K562 (cell line): ENCODE data around the gene ARHGAP15. TPM values are rescaled to one million over a fixed set of nuclear protein-coding genes. Genes with fewer than 3 reads are reported as not detected.

Source experiments
- ATAC-seq: fragments of 200-7000 bp; cut with Tn5 transposase; 3 replicates; pipeline ENCODE4 v1.9.1; 2020; ENCODE audit warnings: moderate library complexity
- BruUV-seq: library from RNA; stranded (reverse); fragments of 400-500 nt; replicated peaks from 2 replicates; lab custom pipeline; 2021; lab: Mats Ljungman, UMichigan
- CTCF ChIA-PET: fragments of 300-600 bp; formaldehyde crosslinking; extraction: SDS; loops from one replicate; lab custom pipeline; 2021; ENCODE audit warnings: low intra/inter-chr PET ratio; lab: Yijun Ruan, JAX
- POLR2A ChIA-PET: fragments of 300-600, 350-650 bp; sonication (Branson Sonifier 250); formaldehyde crosslinking; extraction: SDS; loops from one replicate; lab custom pipeline; 2021; ENCODE audit warnings: antibody characterized with exemption, inconsistent platforms; lab: Yijun Ruan, JAX
- DNase-seq, 4 experiments: peaks; one replicate each; pipeline versions ENCODE4 v3.0.0 to v3.0.0-alpha.2; 2011 to 2018; ENCODE audit warnings: low spot score in 3 of 4, mixed read lengths in 3 of 4; ENCODE audit errors: extremely low read depth in 1 of 4
- FAIRE-seq: peaks from 2 replicates; lab custom pipeline; 2011; peaks lifted over from hg19 to GRCh38; lab: Jason Lieb, UNC
- H2AFZ ChIP-seq: 2 replicates; pipeline ENCODE4 v1.6.0; 2011; ENCODE audit warnings: low read depth, low read length, control low read depth, inconsistent platforms
- H3K27ac ChIP-seq: fragments of 200-600 bp; 3 replicates; pipeline ENCODE4 v1.8.0; 2011; ENCODE audit warnings: low read depth, mild to moderate bottlenecking, control low read depth, inconsistent platforms, low read length, moderate library complexity, mixed read lengths; ENCODE audit errors: extremely low read depth
- H3K27me3 ChIP-seq, 2 experiments: fragments of 300-600 bp in 1 of 2; 2 replicates in 1 of 2; 3 replicates in 1 of 2; pipeline versions ENCODE4 v1.6.0 to v1.8.0; 2011; ENCODE audit warnings: inconsistent platforms in 2 of 2, low read length in 2 of 2, mild to moderate bottlenecking in 1 of 2, mixed read lengths in 1 of 2, moderate library complexity in 1 of 2; ENCODE audit not compliant: control insufficient read depth in 2 of 2, insufficient read depth in 2 of 2
- H3K36me3 ChIP-seq: fragments of 300-600 bp; 3 replicates; pipeline ENCODE4 v1.8.0; 2011; ENCODE audit warnings: mild to moderate bottlenecking, low read length, inconsistent platforms; ENCODE audit not compliant: control insufficient read depth, insufficient read depth
- H3K4me1 ChIP-seq, 2 experiments: fragments of 200-600 bp in 1 of 2; replicated peaks in 1 of 2; 2 replicates in 1 of 2; 3 replicates in 1 of 2; pipeline versions ENCODE4 v1.5.1 to v1.8.0; 2011; ENCODE audit warnings: inconsistent platforms in 2 of 2, low read length in 2 of 2, mild to moderate bottlenecking in 1 of 2, mixed read lengths in 1 of 2, moderate library complexity in 1 of 2; ENCODE audit not compliant: control insufficient read depth in 2 of 2, insufficient read depth in 2 of 2
- H3K4me2 ChIP-seq: 2 replicates; pipeline ENCODE4 v1.6.1; 2011; ENCODE audit warnings: low read length, control low read depth, inconsistent platforms, mixed read lengths; ENCODE audit not compliant: insufficient read depth
- H3K4me3 ChIP-seq: fragments of 200-600 bp; sonication (generic), shearing (Covaris generic); 2 replicates; pipeline ENCODE4 v1.5.1; 2016; ENCODE audit warnings: control low read depth, inconsistent platforms
- H3K79me2 ChIP-seq: fragments of 200-600 bp; 3 replicates; pipeline ENCODE4 v1.8.0; 2011; ENCODE audit warnings: low read length, inconsistent platforms; ENCODE audit not compliant: control insufficient read depth, insufficient read depth
- H3K9ac ChIP-seq, 2 experiments: 2 replicates each; pipeline versions ENCODE4 v1.6.0 to v1.6.1; 2011; ENCODE audit warnings: low read depth in 2 of 2, low read length in 2 of 2, control low read depth in 1 of 2, inconsistent platforms in 1 of 2, mild to moderate bottlenecking in 1 of 2, mixed read lengths in 1 of 2; ENCODE audit not compliant: insufficient read depth in 1 of 2
- H3K9me1 ChIP-seq: one replicate; pipeline ENCODE4 v1.6.0; 2011; ENCODE audit warnings: inconsistent platforms, mild to moderate bottlenecking, low read length, moderate library complexity; ENCODE audit not compliant: control insufficient read depth, insufficient read depth
- H3K9me3 ChIP-seq: replicated peaks from 2 replicates; pipeline ENCODE4 v1.5.1; 2011; ENCODE audit warnings: low read depth, low read length, inconsistent platforms; ENCODE audit not compliant: control insufficient read depth, insufficient read depth
- H4K20me1 ChIP-seq: replicated peaks from 2 replicates; pipeline ENCODE4 v1.6.1; 2011; ENCODE audit warnings: low read length, inconsistent platforms, mixed read lengths; ENCODE audit not compliant: control insufficient read depth, insufficient read depth
- SOX6 ChIP-seq: fragments of 450-650 bp; IDR thresholded peaks from 2 replicates; pipeline ENCODE4 v1.6.1; 2014; ENCODE audit warnings: mild to moderate bottlenecking
- WGBS: fragments of 100-300 bp; shearing (Covaris generic); methylation state at CpG from one replicate; pipeline ENCODE4 v1.1.6; 2016; ENCODE audit warnings: low coverage, mixed read lengths; ENCODE audit not compliant: insufficient coverage; ENCODE audit errors: missing lambda C conversion rate; 5-methylcytosine and 5-hydroxymethylcytosine counted together
- in situ Hi-C: fragments of 300-500 bp; cut with MboI; formaldehyde crosslinking; loops from 4 replicates; pipeline ENCODE4 v1.15.0; 2018; ENCODE audit warnings: inconsistent platforms, mixed read lengths
- intact Hi-C: fragments of 100-400 bp; cut with micrococcal nuclease; formaldehyde crosslinking; loops from 2 replicates; pipeline ENCODE4 v1.14.2; 2022
- polyA plus RNA-seq, 8 experiments: library from polyadenylated mRNA; depleted of rRNA in 4 of 8; stranded (reverse) in 5 of 8; unstranded in 3 of 8; fragments of >200 nt; fragmentation: Nextera tagmentation in 2 of 8; fragmentation: Illumina TruSeq in 1 of 8; extraction: Ambion mirVana in 2 of 8; extraction: Trizol in 1 of 8; gene quantifications; 2 replicates each; pipeline versions ENCODE4 v1.2.1 to v1.2.3, GENCODE V29; 2011 to 2014; ENCODE audit warnings: inconsistent platforms in 1 of 8, missing spikeins in 1 of 8
- total RNA-seq, 7 experiments: library from RNA; depleted of rRNA in 6 of 7; stranded (reverse); fragments of >200 nt in 6 of 7; fragmentation: Illumina TruSeq in 2 of 7; extraction: Trizol in 2 of 7; gene quantifications; 2 replicates each; pipeline versions ENCODE4 v1.2.1 to v1.2.3, GENCODE V29; 2011 to 2021; ENCODE audit warnings: low replicate concordance in 1 of 7
- TF ChIP-seq, protein P1 (sequence below): fragments of 250-450 bp; sonication (Bioruptor Pico); IDR thresholded peaks from 2 replicates; pipeline ENCODE4 v1.5.0; 2021; ENCODE audit warnings: mild to moderate bottlenecking, moderate library complexity
- TF ChIP-seq, protein P2 (sequence below), 2 experiments: IDR thresholded peaks; 2 replicates each; pipeline ENCODE4 v1.6.1; 2012; ENCODE audit warnings: improper control_type of control experiment in 2 of 2, low read depth in 2 of 2, low read length in 2 of 2, borderline replicate concordance in 1 of 2

Gene ARHGAP15
- total and polyA plus RNA-seq, 9 of the 15 experiments (the other 6 are each of a cell fraction or from before 2014, with no cell fraction given) = 1.5 to 17.9 (median 7.9) TPM

DNA sequence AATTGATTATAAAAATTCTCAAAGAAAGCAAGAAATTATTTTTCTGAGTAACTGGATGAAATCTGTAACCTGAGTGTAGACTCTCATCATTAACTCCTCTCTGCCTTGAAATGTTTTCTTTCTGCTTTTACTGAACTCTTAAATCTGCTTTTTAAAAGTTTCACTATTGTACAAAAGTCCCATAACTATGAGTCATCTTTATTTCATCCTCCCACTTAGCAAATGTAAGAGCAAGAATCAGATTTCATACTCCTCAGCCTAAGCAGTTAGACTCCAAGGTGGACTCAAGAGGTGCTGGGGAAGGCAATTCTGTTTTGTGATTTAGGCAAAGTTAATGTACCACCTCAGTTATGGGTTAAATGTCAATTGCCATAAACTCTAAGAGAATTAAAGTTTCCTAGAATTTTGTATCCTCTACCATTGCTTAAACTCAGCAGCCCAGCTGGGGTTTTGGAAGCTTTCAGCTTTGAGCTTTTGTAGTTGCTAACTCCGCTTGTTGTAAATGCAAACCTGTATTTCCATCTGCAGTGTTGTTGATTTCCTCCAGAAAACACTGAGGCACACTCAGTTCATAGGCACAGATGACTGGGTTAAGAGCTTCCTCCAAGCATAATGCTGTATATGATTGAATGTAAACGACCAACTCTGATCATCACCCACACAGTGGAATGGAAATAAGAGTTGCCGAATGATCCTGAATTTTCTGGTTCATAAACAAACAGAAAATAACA lies 268.8 kb downstream of the ARHGAP15 start:
- no peak for FAIRE-seq
- CTCF ChIA-PET = no interaction called here

More for the DNA sequence above, 268.8 kb downstream of the ARHGAP15 start:
- Histone ChIP-seq H3K27me3 (no peaks in the 10 kb centered on the region), H3K4me1 (no peaks in the 10 kb centered on the region), H3K9me1 (no peaks in the 10 kb centered on the region), H3K36me3 (no peaks in the 10 kb centered on the region), H3K9ac (no peak overlapping the region), H3K79me2 (no peaks in the 10 kb centered on the region), H2AFZ (no peak overlapping the region), H3K4me3 (no peak overlapping the region), H4K20me1 (no peaks in the 10 kb centered on the region), H3K9me3 (no peaks in the 10 kb centered on the region), H3K27ac (no peak overlapping the region), H3K4me2 (no peak overlapping the region)
- DNase-seq (no peak), ATAC-seq (no peak)
- intact Hi-C loops (no loop called here), in situ Hi-C loops (no loop called here)
- TF ChIP-seq, protein P1, sequence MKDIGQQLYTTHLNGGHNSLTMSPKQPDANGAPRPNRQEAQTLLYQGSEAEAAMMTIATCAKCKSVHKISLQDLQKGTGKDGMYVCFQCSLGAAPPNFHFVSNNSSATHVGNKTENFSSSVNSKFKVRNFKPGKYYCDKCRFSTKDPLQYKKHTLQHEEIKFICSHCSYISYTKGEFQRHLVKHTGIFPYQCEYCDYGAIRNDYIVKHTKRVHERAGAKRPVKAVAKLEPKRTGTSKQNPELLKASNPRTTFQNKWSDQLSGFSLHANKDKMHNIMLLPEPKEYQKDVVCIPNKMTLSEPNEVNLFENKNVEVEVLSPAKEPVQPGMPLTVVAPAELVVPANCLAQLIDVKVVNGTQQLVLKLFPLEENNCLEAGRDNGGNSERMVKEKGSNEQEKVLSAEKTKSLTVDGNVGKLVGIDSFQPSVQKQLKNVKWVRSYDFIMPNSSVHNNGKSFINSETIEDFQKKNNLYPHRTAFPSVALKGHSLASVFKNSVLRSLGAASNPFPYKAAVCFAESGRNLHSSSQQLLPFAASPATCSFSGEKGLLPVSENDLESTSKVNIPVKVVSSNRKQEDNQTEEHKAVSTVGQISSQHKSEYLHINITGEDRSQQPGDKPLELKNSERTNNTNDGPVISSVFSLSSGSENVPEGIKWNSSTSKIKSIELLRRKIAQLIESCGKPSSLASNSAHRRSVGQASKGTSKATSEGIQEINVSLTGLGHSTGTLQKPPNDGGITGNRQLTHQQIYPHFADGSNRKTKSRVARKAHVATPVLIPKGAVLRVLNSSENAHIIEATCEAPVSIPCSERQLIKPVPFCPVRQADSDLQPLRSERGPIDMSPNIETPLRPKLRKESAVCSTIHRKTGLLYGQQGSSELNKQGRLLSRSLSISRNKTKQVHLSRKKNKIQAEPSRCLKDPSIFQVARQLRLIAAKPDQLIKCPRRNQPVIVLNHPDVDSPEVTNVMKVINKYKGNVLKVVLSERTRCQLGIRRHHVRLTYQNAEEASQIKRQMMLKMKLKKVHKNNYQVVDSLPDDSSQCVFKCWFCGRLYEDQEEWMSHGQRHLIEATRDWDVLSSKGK (CRISPR knock-in tag) = no peak
- TF ChIP-seq, protein P2, sequence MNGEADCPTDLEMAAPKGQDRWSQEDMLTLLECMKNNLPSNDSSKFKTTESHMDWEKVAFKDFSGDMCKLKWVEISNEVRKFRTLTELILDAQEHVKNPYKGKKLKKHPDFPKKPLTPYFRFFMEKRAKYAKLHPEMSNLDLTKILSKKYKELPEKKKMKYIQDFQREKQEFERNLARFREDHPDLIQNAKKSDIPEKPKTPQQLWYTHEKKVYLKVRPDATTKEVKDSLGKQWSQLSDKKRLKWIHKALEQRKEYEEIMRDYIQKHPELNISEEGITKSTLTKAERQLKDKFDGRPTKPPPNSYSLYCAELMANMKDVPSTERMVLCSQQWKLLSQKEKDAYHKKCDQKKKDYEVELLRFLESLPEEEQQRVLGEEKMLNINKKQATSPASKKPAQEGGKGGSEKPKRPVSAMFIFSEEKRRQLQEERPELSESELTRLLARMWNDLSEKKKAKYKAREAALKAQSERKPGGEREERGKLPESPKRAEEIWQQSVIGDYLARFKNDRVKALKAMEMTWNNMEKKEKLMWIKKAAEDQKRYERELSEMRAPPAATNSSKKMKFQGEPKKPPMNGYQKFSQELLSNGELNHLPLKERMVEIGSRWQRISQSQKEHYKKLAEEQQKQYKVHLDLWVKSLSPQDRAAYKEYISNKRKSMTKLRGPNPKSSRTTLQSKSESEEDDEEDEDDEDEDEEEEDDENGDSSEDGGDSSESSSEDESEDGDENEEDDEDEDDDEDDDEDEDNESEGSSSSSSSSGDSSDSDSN (IDR thresholded peaks at IDR 0.05; ENCODE audit: borderline replicate concordance in 1 of 2, low read depth in 2 of 2, low read length in 2 of 2) = no peak
- TF ChIP-seq SOX6 = no peak
- POLR2A ChIA-PET = interaction anchor here (0.5 kb wide), 1 partner anchor 794 kb away, joined by 3 read pairs; no protein-coding TSS in a partner anchor
- 4% methylated on average over 3 of the region's 3 CpGs for WGBS
- BruUV-seq = no TSS peak
